Umbilical cord (tissue), 2 donors: ENCODE measurements around the gene DCUN1D3. TPM values are rescaled to one million over a fixed set of nuclear protein-coding genes. Genes with fewer than 3 reads are reported as not detected.
"Not testable (repeated sequence)": the region's sequence is repeated elsewhere in the genome, so short reads cannot be mapped to it uniquely, and the experiment has no call there.

Source experiments
- DNase-seq: peaks from one replicate; pipeline ENCODE4 v3.0.0-alpha.2; 2015; ENCODE audit warnings: low spot score
- total RNA-seq: library from RNA; depleted of rRNA; stranded (reverse); fragments of >200 nt; gene quantifications from one replicate; pipeline ENCODE4 v1.2.3, GENCODE V29; 2014; ENCODE audit warnings: low replicate concordance; ENCODE audit not compliant: insufficient read depth

The DCUN1D3 gene
- total RNA-seq, 1 donor from 2014 or later: 45.0 TPM

DNA sequence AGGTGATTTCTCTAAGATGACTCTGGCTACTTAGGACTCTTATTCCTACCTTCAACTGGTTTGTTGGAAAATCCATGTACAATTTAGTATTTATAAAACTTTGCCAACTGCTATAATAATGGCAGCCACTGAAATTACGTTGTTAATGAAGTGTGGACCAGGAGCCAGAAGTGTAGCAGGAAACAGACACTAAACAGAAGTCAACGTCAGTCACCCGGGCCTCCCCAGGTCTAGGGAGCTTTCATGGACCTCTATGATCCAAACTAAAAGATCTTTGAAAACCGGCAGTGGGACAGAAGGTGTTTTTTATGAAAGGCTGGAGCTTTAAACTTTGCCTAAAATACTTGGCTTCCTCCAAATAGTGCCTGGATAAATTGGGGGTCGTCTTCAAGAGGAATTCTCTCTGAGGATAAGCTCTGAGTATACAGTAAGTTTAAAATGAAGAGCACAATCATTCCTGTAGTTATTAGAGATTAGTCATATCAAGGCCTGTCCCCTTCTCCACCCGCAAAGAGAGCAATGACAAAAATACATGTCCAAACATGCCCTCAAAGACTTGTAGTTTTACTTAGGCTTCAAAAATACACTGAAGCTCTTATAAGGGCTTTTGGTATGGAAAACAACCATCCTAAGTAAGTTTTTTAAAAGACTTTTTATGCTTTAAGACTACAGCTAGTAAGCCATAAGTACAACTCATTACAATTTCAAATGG, 34.6 kb downstream of the DCUN1D3 start:
- peak; percentile 65 for DNase-seq

DNA sequence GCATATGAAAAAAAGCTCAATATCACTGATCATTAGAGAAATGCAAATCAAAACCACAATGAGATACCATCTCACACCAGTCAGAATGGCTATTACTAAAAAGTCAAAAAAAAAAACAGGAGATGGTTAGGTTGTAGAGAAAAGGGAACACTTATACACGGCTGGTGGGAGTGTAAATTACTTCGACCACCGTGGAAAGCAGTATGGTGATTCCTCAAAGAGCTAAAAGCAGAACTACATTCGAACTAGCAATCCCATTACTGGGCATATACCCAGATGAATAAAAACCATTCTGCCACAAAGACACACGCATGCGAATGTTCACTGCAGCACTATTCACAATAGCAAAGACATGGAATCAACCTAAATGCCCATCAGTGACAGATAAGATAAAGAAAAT, 35.8 kb downstream of the DCUN1D3 start:
- not testable (repeated sequence) for DNase-seq

DNA sequence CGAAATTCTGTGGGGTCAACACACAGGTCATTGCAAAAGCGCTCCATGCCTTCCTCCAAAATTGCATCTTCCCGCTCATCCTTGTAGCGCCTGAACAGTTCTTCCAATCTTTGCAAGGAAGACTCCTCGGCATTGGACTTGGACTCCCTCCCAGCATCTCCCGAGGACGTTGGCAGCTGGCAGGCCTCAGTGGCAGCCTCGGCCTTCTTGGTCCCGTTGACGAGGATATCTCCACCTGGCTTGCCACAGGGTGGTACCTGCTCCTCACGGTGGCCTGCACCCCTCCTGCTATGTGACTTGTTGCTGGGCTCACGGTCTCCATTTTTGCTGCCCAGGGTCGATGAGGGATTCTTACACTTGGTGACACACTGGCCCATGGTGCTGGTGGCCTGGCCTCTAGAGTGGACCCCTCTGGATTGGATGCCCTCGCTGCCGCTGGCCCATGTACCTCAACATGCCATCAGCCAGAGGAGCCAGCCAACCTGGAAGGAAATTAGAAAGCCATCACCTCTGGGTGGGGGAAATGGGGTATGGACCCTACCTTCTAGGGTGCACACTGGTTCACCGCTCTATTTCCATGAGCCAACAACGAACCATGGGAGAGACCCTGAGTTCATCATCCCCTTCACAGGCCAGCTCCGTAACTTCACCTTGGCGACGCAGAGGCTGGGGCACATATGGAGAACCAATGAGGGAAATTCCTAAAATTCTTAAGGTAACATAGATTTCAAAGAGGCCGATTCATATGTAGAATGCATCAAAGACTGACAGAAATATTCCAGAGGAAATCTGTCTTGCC, 37.8 kb downstream of the DCUN1D3 start:
- DNase-seq: no peak

DNA sequence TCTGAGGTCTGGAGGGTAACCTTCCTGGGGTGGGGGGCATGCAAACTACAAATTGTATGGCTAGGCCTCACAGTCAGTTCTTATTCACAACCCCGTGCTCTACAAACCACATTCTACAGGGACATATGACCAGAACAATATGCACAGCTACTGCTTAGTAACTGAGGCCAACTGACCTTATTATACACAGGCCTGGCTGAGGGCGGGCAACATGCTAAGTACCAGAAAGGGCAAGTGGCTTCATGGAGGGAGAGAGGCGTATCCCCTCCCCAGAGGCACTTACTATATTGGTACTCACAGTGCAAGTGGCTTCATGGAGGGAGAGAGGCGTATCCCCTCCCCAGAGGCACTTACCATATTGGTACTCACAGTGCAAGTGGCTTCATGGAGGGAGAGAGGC, 39.2 kb downstream of the DCUN1D3 start:
- not testable (repeated sequence) for DNase-seq

DNA sequence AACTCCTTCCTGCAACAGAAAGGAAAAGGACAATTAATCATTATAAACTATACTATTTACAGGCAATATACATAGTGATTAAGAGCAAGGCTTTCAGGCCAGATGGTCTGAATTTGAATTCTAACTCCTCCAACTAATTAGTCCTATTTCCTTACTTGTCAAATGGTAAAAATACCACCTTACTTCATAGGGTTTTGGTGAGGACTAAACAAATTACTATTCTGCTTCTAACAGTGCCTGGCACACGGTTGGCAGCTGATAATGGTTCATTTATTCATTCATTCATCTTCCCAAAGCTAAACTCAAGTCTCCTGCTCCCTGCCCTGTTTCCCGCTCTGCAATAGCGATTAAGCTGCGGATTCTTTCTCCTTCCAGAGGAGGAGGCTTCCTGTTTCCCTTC, 39.8 kb downstream of the DCUN1D3 start:
- no peak for DNase-seq

DNA sequence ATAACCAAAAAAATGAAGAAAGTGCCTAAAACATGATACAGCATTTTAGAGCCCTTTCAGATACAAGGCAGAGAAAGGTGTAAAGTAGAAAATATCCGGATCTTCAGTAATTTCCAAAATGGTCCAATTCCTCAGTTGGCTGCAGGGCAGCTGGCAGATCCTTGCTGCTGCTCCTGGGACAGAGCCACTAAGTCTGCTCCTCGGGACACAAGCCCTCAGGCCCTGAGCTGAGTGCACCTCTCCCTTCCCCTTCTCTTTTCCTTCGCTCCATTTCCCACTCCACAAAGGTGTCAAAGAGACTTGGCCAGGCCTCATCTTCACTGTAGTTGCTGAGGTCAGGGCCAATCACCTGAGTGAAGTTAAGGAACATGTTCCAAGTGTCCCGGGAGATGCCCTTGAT, 40.5 kb downstream of the DCUN1D3 start:
- no peak for DNase-seq

DNA sequence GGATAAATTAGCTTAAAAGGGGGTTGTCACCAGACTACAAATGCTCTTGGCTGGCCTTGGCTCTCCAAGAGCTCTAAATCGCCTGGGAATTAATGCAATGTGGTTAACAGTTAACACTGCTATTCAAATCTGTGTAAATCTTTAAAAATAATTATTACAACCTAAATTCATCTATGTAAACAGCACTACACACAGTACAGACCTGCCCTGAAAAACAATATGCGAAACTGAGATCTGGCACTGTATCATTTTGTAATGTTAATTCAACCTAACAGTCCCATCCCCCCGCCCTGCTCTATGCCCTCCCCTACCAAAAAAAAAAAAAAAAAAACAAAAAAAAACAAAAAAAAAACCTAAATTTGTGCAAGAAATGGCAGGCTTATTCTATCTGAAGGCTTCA, 40.9 kb downstream of the DCUN1D3 start:
- no peak for DNase-seq

DNA sequence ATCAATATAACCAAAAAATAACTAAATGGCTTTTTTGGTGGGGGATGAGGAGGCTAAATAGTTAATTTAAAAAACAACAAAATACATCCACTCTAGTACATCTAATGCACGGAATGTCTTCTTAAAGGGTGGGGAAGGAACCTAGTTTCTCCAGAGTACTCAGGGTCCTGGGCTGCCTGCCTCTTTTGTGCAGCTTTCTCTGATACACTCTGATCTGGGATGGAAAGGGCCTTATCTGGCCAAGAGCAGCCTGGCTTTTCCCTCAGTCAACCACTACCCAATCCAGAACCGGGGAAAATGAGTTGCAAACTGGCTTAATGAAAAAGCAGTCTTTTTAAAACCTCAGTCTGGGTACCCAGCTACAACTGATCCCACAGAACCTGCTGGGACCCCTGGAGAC, 42.9 kb downstream of the DCUN1D3 start:
- DNase-seq: no peak

DNA sequence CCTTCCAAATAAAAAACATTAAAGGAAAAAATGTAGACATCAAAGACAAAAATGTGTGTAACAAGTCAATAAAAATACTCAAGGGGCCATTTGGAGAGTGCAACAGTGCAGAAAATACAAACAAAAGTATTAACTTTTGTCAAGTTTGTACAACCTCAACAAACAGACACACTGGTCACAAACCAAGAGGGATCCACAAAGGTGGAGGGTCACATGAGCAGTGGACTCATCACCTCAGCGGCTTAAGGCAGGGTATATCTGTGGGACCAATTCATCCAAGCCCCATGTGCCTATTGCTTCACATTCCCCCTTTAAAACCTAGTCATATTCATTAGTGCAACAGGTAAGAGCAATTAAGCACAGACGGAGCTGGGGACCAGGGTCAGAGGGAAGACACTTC, 45.2 kb downstream of the DCUN1D3 start:
- no peak for DNase-seq

DNA sequence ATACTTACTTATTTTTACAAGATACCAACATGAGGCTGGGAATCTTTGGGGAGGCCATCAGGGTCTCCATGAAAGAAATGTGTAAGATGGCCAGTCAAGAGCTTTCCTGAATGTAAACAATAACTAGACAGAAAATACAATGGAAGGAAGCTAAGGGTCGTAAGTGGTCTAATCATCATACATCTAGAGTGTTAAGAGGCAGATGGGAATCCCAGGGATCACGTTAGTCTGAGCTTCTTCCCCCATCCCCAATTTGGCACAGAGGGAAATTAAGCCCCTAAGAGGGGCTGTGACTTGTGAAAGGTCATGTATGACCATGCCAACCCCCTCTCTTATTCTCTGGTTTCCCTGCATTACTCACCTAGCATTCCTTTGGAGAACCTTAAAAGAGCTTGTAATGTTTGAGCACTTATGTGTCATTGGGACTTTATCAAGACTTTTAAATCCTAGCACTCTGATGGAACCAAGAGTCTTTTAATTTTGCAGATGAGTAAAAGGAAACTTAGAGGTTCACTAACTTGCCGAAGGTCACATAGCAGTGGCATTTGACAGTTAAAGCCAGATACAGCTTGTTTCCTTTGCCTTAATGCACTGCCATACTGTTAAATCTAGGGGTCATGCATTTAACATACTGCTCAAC, 46.1 kb downstream of the DCUN1D3 start:
- DNase-seq: no peak

DNA sequence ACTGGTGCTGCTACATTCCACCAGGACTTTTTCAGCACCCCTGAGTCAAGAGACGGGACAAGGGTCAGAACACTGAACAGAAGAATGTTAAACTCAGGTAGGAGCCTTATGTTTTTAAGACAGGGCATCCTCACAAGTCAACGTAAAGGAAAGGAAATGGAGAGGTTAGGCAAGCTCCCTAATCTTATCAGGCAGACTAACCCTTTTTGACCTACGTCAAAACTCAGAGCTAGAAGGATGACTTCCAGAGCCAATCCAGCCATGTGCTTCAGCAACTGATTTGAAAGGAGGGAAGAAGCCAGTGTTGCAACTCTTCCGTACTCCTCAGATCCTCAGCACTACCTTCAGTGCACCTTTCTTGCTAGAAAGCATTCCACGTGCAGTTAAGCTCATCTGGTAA, 47.0 kb downstream of the DCUN1D3 start:
- DNase-seq: peak; percentile 76

DNA sequence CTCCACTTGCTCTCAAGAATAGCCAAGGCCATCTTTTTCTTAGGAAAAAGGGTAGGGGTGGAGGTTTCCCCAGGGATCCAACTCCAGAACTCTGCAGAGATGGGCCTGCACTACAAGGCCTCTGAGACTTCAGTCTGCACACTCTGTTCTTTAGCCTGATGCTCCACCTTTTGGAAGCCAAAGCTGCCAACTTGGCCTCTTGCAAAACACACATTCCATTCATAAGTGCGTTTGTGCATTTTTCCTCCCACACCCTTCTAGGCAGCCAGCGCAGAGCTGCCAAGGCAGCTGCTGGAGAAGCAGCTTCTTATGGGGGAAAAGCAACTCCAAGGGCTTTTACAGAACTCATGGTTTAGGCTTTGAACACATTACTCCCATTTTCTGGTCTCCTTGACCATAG, 48.6 kb downstream of the DCUN1D3 start:
- DNase-seq: peak; percentile 96

DNA sequence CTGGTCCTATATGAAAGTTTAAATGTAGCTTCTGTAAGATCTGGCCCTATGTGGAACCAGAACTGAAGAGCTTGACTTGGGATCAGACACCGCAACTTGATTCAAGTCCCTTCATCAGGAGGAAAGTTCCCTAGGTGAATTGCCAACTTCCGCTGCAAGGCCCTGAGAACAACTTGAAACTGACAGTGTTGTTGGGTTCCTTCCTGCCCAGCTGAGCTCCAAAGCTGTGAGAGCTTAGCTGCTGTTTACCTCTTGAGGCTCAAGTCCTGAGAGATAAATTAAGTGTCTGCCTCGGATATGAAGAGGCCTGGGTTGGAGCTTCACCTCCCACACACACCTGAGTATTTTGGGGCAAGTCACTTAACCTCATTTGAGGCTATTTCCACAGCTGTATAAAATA, 49.2 kb downstream of the DCUN1D3 start:
- no peak for DNase-seq

DNA sequence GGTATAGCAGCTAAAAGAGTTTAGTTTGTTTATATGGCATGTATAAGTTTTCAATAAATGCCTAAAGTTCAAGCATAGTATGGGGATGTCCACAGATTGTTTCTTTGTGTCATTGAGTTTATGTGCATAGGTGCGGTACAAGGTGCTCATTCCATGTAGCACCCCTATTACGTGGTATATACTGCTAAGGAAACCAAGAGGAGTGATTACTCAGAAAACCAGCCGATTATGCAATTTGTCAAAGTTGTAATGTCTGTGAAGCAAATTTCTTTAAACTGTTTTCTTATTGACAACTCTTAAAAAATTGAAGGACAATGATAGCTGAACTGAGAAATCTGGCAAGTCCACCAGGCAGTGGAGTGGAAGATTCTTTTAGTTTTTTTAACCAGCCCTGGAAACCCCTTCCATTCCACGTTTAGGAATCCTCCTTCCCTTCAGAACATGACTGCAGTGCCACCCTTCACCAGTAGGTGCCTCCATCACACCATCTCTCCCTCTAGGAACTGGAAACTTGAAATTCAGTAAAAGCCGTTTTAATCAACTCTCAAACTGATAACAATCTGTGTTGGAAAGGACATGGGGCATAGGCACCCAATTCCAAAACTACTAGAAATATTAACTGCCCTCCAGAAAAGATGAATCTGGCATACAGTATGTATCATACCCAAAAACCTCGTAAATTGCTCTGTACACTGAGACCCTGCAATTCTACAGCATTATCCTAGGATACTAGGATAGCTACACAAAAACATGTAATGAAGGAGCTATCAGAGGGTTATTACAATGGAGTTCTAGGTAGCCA, 50.4 kb downstream of the DCUN1D3 start:
- peak; percentile 79 for DNase-seq

DNA sequence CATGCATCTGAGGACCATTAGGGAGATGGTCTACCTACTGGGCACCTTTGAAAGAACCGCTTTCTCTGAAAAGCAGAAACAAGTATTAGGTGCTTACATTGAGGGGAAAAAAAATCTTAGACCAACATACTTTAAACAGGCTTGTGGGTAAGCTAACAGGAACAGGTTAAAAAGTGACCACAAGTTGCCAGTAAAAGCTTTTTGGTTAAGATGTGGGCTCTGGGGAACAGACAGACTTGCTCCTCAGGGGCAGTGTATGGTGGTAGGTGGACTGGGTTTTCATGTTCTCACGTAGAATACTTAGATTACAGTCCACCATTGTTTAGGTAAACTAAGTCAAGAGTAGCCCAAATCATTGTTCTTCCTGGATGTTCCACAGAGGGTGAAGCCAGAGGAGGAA, 52.6 kb downstream of the DCUN1D3 start:
- no peak for DNase-seq

DNA sequence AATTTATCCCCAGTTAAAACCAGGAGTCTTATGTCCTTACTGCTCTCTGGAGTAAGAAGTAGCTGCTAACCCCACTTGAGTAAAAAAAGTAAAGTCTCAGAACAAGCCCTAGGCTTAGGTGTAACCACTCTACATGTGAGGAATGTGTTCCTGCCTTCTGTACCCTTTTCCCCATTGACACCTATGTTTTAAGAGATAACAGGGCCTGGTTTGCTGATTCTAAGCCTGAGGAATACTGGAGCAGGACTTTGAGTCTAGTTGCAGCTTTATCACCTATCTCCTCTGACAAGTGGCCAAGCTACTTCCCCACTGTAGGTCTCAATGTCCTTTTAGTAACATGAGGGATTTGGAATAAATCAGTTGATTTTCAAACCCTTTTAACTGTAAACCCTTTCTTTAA, 53.6 kb downstream of the DCUN1D3 start:
- no peak for DNase-seq

DNA sequence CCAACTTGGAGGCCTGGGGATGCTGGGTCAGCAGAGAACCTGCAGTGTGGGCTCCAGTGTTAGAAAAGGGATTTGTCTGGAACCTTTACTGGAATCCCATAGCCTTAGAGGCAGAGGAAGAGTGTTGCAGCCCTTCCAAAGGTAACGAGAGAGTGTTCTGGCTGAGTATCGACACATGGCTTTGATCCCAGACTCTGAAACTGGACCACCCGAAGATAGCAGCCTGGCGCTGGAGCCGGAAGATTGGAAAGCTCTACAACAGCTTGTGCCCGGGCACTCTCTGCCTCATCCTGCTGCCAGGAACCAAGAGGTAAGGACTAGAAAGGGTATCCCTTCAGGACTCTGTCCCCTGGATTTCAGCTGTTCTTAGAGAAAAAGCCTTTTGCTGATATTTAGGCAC, 54.1 kb downstream of the DCUN1D3 start:
- DNase-seq: no peak

DNA sequence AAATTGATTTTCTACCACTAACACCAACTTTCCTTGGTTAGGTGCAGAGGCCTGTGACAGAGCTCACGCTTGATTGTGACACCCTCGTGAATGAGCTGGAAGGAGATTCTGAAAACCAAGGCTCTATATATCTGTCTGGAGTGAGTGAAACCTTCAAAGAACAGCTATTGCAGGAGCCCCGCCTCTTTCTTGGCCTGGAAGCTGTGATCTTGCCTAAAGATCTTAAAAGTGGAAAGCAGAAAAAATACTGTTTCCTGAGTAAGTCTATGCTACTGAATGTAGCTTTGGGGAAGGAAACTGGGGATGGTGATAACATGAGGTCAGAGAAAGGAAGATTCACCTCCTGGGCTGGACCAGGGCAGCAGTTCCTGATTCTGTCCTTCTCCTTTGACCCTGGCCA, 55.6 kb downstream of the DCUN1D3 start:
- DNase-seq: no peak

DNA sequence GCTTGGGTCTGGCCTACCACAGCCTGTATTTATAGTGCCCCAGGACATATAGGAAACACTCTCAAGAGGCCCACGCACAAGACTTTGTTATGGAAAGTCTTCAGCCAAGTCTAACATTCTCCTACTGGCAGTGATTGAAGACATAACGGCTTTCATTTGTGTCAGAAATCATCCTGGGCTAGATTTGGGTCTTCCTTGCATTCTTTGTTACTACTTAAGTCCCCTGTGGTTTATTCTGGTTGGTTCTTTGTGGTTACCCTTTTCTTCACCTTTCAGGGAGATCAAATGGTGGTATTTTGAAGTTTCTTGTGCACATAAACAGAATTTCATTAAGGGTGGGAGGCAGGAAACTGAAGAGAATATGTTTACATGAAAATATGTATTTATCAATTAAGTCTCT, 56.1 kb downstream of the DCUN1D3 start:
- no peak for DNase-seq

DNA sequence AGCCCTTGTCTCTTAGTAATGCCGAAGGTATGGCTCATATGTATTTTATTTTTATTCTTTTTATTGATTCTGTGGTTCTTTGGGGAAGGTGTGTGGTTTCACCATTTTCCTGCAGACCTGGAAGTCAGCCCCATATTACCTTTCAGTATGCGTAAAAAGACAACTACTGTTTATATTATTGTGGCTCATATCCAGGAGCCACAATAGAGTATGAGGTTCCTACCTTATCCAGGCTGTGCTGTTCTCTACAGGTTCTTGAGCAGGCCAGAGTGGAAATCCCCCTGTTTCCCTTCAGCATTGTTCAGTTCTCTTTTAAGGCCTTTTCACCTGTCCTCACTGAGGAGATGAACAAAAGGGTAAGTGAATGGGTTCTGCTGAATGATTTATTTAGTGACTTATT, 60.7 kb downstream of the DCUN1D3 start:
- no peak for DNase-seq

DNA sequence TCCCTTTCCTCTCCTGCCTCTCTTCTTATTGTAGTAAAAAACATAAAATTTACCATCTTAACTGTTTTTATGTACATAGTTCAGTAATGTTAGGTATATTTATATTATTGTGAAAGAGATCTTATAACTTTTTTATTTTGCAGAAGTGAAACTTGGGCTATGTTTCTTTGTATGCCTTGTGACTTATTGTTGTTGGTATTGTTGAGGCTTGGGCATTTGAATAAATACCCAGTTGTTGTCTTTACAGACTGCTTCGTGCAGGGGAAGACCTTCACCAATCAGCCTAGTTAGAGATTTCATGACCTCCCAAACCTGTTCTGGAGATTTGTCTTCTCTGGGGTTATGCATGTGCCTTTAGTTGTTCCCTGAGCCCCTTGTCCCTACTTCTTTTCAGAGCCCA, 61.9 kb downstream of the DCUN1D3 start:
- no peak for DNase-seq

DNA sequence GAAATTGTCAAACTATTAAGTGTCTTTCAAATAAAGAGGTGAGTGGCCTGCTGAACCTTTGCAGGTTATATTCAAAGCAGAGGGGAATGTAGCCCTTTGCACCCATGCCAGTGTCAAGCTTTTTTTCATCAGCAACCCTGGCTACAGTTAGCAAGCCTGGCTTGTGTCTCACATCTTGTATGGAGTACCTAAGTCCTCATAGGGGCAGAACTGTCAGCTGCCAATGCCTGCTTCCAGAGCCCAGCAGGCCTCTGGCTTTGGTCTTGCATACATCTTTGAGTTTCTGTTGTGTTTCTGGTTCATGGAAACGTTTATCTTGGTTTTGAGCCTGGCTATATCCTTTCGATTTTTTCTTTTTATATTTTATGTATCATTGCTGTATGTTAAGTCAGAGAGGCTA, 67.1 kb downstream of the DCUN1D3 start:
- no peak for DNase-seq
